Chondrocyte (in vitro differentiated cells): ENCODE data around the gene FSTL5. TPM values are rescaled to one million over a fixed set of nuclear protein-coding genes. Genes with fewer than 3 reads are reported as not detected.

Experiments
- DNase-seq: peaks from one replicate; pipeline ENCODE4 v3.0.0; 2021; ENCODE audit warnings: mixed read lengths, low spot score
- H3K27ac Mint-ChIP-seq: one replicate; pipeline ENCODE4 v1.8.0; 2021; ENCODE audit warnings: mild to moderate bottlenecking, moderate library complexity, mixed read lengths; ENCODE audit not compliant: unreplicated experiment
- H3K27me3 Mint-ChIP-seq: 2 replicates; pipeline ENCODE4 v1.8.0; 2021; ENCODE audit warnings: low read depth, mixed read lengths
- H3K36me3 Mint-ChIP-seq: 2 replicates; pipeline ENCODE4 v1.8.0; 2021; ENCODE audit warnings: low read depth, mixed read lengths
- H3K4me1 Mint-ChIP-seq: 2 replicates; pipeline ENCODE4 v1.8.0; 2021; ENCODE audit warnings: low read depth, mild to moderate bottlenecking, mixed read lengths
- H3K4me3 Mint-ChIP-seq: one replicate; pipeline ENCODE4 v1.8.0; 2021; ENCODE audit warnings: mild to moderate bottlenecking, moderate library complexity, mixed read lengths; ENCODE audit not compliant: unreplicated experiment
- H3K9me3 Mint-ChIP-seq: 2 replicates; pipeline ENCODE4 v1.8.0; 2021; ENCODE audit warnings: low read depth, mixed read lengths
- total RNA-seq: library from RNA; stranded (reverse); gene quantifications from 3 replicates; pipeline ENCODE4 v1.2.1, GENCODE V29; 2021
- TF ChIP-seq, protein P1 (sequence below): fragments of 200-600 bp; sonication (generic); IDR thresholded peaks from 2 replicates; pipeline ENCODE4 v1.5.0; 2021; ENCODE audit warnings: antibody characterized with exemption, mild to moderate bottlenecking, moderate library complexity

Gene FSTL5
- total RNA-seq, 1 donor from 2014 or later = not detected

DNA sequence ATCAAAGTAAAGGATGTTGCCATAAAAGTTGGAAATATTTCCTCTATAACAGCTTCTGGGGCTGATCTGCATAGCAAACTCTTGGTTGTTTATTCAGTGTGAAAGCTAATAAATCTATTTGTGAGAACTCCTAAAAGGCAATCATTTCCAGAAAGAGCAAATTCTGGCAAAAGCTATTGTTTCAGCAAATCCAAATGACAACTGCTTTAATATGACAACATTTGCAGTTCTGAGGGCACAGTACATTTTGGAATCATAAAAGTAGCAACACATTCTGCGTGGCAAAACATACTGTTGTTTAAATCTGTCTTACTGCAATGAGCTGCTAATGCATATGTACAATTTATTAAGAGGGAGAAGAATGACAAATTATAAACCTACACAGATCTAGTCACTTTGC, 818.1 kb downstream of the FSTL5 start:
- DNase-seq = no peak
- Mint-ChIP-seq H3K36me3 (no peaks in the 10 kb centered on the region), H3K4me1 (no peaks in the 10 kb centered on the region), H3K27me3 (peaks cover 2% of the 10 kb centered on the region), H3K9me3 (peaks cover 13% of the 10 kb centered on the region), H3K4me3 (no peak overlapping the region), H3K27ac (no peak overlapping the region)
- TF ChIP-seq, protein P1, sequence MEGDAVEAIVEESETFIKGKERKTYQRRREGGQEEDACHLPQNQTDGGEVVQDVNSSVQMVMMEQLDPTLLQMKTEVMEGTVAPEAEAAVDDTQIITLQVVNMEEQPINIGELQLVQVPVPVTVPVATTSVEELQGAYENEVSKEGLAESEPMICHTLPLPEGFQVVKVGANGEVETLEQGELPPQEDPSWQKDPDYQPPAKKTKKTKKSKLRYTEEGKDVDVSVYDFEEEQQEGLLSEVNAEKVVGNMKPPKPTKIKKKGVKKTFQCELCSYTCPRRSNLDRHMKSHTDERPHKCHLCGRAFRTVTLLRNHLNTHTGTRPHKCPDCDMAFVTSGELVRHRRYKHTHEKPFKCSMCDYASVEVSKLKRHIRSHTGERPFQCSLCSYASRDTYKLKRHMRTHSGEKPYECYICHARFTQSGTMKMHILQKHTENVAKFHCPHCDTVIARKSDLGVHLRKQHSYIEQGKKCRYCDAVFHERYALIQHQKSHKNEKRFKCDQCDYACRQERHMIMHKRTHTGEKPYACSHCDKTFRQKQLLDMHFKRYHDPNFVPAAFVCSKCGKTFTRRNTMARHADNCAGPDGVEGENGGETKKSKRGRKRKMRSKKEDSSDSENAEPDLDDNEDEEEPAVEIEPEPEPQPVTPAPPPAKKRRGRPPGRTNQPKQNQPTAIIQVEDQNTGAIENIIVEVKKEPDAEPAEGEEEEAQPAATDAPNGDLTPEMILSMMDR = no peak

DNA sequence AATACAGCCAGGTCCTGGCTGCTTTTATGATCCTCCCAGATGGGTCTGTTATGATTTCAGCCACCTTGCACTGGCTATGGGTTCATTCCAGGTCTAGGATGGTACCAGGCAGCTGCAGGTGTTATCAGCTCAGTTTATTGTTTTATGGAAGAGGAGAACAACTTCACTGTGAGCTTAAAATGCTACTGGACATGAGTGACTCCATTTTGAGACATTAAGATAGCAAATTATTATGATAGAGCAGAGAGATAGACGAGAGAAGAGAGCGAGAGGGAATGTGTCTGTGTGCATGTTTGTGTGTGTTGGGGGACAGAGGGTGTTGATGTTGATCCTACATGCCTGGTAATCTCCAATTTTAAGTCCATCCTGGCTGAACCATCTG, 820.2 kb downstream of the FSTL5 start:
- DNase-seq = no peak
- Mint-ChIP-seq H3K27me3 (peaks cover 2% of the 10 kb centered on the region), H3K4me1 (no peaks in the 10 kb centered on the region), H3K4me3 (no peak overlapping the region), H3K36me3 (no peaks in the 10 kb centered on the region), H3K9me3 (peaks cover 6% of the 10 kb centered on the region), H3K27ac (no peak overlapping the region)
- TF ChIP-seq, protein P1 = no peak

DNA sequence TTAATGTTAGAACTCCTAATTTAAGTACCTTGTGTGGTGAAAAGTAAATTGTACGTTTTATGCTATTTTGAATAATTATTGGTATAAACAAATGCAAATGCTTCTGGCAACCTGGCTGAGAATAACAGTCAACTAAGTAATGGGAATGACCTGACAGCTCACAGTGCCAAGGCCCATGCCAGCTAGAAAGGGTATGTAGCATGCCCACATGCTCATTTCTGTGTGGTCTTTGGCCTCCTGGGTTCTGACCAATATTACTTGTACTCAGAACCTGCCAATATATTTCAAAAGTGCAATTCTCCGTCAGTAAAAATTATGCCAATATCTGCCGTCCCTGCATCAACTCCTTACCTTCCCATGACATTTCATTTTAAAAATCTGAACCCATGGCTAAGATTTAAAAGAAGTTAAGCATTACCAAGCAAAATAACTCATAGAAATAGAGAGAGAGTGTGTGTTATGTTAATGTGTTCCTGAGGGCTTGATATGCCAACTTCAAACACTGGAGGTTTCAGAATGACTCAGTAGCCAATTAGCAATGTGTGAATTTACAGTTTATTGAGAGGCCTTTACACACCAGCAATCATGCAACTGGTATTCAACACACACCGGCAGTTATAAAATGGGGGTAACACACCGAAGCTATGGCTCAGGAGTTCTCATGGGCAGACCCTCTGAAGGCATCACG, 820.8 kb downstream of the FSTL5 start:
- peaks cover 2% of the 10 kb centered on the region for H3K27me3 Mint-ChIP-seq
- no peaks in the 10 kb centered on the region for H3K36me3 Mint-ChIP-seq
- no peak for DNase-seq
- H3K27ac Mint-ChIP-seq = no peak overlapping the region
- no peaks in the 10 kb centered on the region for H3K4me1 Mint-ChIP-seq
- no peak overlapping the region for H3K4me3 Mint-ChIP-seq
- H3K9me3 Mint-ChIP-seq = peaks cover 3% of the 10 kb centered on the region
- TF ChIP-seq, protein P1 = no peak

DNA sequence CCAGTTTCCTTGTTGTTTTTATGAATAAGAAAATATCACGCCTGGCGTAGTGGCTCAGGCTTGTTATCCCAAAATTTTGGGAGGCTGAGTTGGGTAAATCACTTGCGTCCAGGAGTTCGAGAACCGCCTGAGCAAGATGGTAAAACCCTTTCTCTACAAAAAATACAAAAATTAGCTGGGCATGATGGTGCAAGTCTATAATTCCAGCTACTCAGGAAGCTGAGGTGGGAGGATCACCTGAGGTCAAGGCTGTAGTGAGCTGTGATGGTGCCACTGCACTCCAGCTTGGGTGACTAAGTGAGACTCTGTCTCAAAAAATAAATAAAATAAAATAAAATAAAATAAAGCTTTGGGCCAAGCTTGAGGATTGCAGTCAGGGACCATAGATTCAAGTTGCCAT, 827.2 kb downstream of the FSTL5 start:
- Mint-ChIP-seq H3K4me1 (no peaks in the 10 kb centered on the region), H3K4me3 (no peak overlapping the region), H3K27ac (no peak overlapping the region), H3K9me3 (no peaks in the 10 kb centered on the region), H3K36me3 (no peaks in the 10 kb centered on the region), H3K27me3 (no peaks in the 10 kb centered on the region)
- no peak for DNase-seq
- TF ChIP-seq, protein P1 = no peak

DNA sequence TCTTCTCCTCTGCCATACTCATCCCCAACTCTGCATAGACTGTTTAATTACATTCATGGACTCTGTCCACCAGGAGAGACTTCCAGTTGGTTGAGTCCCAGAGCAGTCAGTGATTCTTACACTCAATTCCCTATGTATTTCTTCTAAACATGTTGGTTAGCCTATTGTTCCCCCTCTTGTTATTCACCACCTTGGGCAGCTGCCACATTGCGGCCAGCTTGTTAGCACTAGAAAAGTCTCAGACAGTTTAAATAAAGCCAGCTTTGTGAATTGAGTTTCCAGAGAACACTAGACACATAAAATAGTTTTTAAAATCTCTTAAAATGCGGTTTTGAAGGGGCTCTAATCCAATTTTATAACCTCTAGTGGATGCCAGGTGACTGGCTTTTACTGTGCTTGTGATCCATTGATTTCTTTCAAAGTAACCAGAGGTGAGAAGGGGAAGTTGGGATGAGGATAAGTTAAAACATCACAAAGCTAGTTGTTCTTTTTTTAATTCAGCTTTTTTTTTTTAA, 827.7 kb downstream of the FSTL5 start:
- no peak for DNase-seq
- Mint-ChIP-seq H3K36me3 (no peaks in the 10 kb centered on the region), H3K27me3 (no peaks in the 10 kb centered on the region), H3K27ac (no peak overlapping the region), H3K4me3 (no peak overlapping the region), H3K4me1 (no peaks in the 10 kb centered on the region), H3K9me3 (no peaks in the 10 kb centered on the region)
- TF ChIP-seq, protein P1 = no peak
